CD8-positive, alpha-beta memory T cell (primary cell): ENCODE data around the gene ATG10. TPM values are rescaled to one million over a fixed set of nuclear protein-coding genes. Genes with fewer than 3 reads are reported as not detected.
A peak's percentile ranks its signal among the peaks of the same experiment; 100 is the strongest.
"Not testable (repeated sequence)": the region's sequence is repeated elsewhere in the genome, so short reads cannot be mapped to it uniquely, and the experiment has no call there.

Experiments
- CTCF ChIA-PET: fragments of 350-600 bp; sonication (Branson Sonifier 250); formaldehyde crosslinking; loops from one replicate; lab custom pipeline; 2021; ENCODE audit warnings: antibody characterized with exemption; lab: Charles Lee
- POLR2A ChIA-PET: fragments of 350-600 bp; sonication (Branson Sonifier 250); formaldehyde crosslinking; loops from one replicate; lab custom pipeline; 2021; ENCODE audit warnings: antibody characterized with exemption; lab: Charles Lee
- DNase-seq, 5 donors: peaks; one replicate each; pipeline versions ENCODE4 v3.0.0 to v3.0.0-alpha.2; 2020 to 2022; ENCODE audit warnings: mixed read lengths in 1 of 5
- H3K27ac ChIP-seq: one replicate; pipeline ENCODE4 v1.7.0; 2013; ENCODE audit warnings: low read depth, mild to moderate bottlenecking, low read length, moderate library complexity
- H3K27me3 ChIP-seq: 2 replicates; pipeline ENCODE4 v1.7.0; 2013; ENCODE audit warnings: low read length, mild to moderate bottlenecking; ENCODE audit not compliant: insufficient read depth, poor library complexity, severe bottlenecking
- H3K36me3 ChIP-seq: 2 replicates; pipeline ENCODE4 v1.7.0; 2013; ENCODE audit warnings: mild to moderate bottlenecking, low read length, moderate library complexity; ENCODE audit not compliant: insufficient read depth
- H3K4me1 ChIP-seq: 2 replicates; pipeline ENCODE4 v1.7.0; 2013; ENCODE audit warnings: mild to moderate bottlenecking, low read length, moderate library complexity; ENCODE audit not compliant: insufficient read depth
- H3K4me3 ChIP-seq: 2 replicates; pipeline ENCODE4 v1.7.0; 2013; ENCODE audit warnings: mild to moderate bottlenecking, low read length
- H3K9me3 ChIP-seq: 2 replicates; pipeline ENCODE4 v1.7.0; 2013; ENCODE audit warnings: mild to moderate bottlenecking, low read length
- H3K27ac Mint-ChIP-seq, 8 donors: one replicate each; pipeline ENCODE4 v1.8.0; 2020 to 2021; ENCODE audit warnings: mixed read lengths in 8 of 8, mild to moderate bottlenecking in 6 of 8, inconsistent platforms in 3 of 8, moderate library complexity in 3 of 8
- H3K27me3 Mint-ChIP-seq, 2 donors: one replicate each; pipeline ENCODE4 v1.8.0; 2020 to 2021; ENCODE audit warnings: mixed read lengths in 2 of 2, mild to moderate bottlenecking in 1 of 2, moderate library complexity in 1 of 2
- H3K36me3 Mint-ChIP-seq, 3 donors: one replicate each; pipeline ENCODE4 v1.8.0; 2020 to 2021; ENCODE audit warnings: mixed read lengths in 3 of 3, inconsistent platforms in 1 of 3, mild to moderate bottlenecking in 1 of 3
- H3K4me1 Mint-ChIP-seq, 3 donors: one replicate each; pipeline ENCODE4 v1.8.0; 2020 to 2021; ENCODE audit warnings: mixed read lengths in 3 of 3, inconsistent platforms in 1 of 3, mild to moderate bottlenecking in 1 of 3
- H3K4me3 Mint-ChIP-seq, 7 donors: one replicate each; pipeline ENCODE4 v1.8.0; 2020 to 2021; ENCODE audit warnings: mixed read lengths in 7 of 7, mild to moderate bottlenecking in 6 of 7, moderate library complexity in 4 of 7, inconsistent platforms in 2 of 7
- H3K9me3 Mint-ChIP-seq, 5 donors: one replicate each; pipeline ENCODE4 v1.8.0; 2020 to 2022; ENCODE audit warnings: mixed read lengths in 5 of 5, mild to moderate bottlenecking in 3 of 5, moderate library complexity in 2 of 5, inconsistent platforms in 1 of 5
- polyA plus RNA-seq: library from polyadenylated mRNA; unstranded; fragments of 300-500 nt; fragmentation: Illumina TruSeq; gene quantifications from one replicate; pipeline ENCODE4 v1.2.3, GENCODE V29; 2021
- total RNA-seq, 2 experiments: library from RNA; stranded (reverse); gene quantifications; one replicate each; pipeline ENCODE4 v1.2.3, GENCODE V29; 2021

Gene ATG10
- total and polyA plus RNA-seq, 3 experiments from 2014 or later = 8.3 to 10.3 (median 8.8) TPM

GRCh38 chr5:81948349-81948748, 23.5 kb upstream of the ATG10 start:
- Histone ChIP-seq H3K4me3 (no peak overlapping the region), H3K9me3 (no peaks in the 10 kb centered on the region), H3K27ac (no peak overlapping the region), H3K27me3 (no peaks in the 10 kb centered on the region), H3K36me3 (no peaks in the 10 kb centered on the region), H3K4me1 (no peaks in the 10 kb centered on the region)
- Mint-ChIP-seq H3K4me3 (no peak overlapping the region), H3K27me3 (no peaks in the 10 kb centered on the region), H3K4me1 (no peaks in the 10 kb centered on the region), H3K27ac (no peak overlapping the region), H3K36me3 (peaks cover 0 to 2% (median 0%) of the 10 kb centered on the region in 3 donors), H3K9me3 (peaks cover 1 to 4% (median 3%) of the 10 kb centered on the region in 5 donors)
- CTCF ChIA-PET = no interaction called here
- POLR2A ChIA-PET = no interaction called here
- no peak for DNase-seq

DNA sequence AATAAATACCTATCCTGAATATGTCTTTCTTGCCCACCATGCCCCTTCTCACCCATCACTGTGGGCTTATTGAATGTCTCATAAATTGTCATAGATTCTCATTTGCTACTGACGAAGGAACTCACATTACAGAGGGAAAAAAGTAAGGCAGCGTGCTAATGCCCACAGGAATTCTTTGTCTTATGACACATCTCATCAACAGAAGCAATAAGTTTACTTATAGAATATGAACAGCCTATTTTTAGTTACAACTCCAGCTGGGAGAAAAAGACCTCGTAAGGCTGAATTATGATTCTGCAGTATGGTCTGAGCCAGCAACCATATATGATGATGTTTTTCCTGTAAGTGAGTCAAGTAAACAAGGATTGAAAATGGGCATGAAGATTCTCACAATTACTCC, 22.4 kb upstream of the ATG10 start:
- no peaks in the 10 kb centered on the region for H3K36me3 Mint-ChIP-seq
- no peaks in the 10 kb centered on the region for H3K9me3 ChIP-seq
- H3K27me3 Mint-ChIP-seq = peaks cover 0 to 2% of the 10 kb centered on the region in 2 donors
- H3K4me3 Mint-ChIP-seq = no peak overlapping the region
- no peak overlapping the region for H3K27ac ChIP-seq
- no peak for DNase-seq
- no peaks in the 10 kb centered on the region for H3K4me1 ChIP-seq
- no peaks in the 10 kb centered on the region for H3K36me3 ChIP-seq
- H3K9me3 Mint-ChIP-seq = peaks cover 0 to 2% (median 0%) of the 10 kb centered on the region in 5 donors
- POLR2A ChIA-PET = no interaction called here
- H3K4me1 Mint-ChIP-seq = no peaks in the 10 kb centered on the region
- no peak overlapping the region for H3K27ac Mint-ChIP-seq
- no peaks in the 10 kb centered on the region for H3K27me3 ChIP-seq
- CTCF ChIA-PET = no interaction called here
- no peak overlapping the region for H3K4me3 ChIP-seq

DNA sequence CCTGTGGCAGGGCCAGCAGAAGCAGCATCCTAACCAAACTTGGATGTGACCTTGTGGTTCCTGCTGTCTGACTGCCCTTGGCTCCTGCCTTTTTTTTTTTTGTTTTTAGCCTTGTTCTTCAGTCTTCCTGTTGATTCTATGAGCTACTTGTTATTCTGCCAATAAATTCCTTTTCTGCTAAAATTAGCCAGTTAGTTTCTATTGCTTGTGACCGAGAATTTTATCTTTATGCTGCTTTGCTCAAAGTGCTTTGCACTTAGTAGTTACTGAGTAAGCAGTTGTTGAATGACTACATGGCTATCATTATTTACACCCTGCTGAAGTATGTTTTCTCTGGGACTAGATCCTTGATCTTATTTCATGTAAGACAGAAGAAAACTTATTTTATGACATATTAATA, 20.8 kb upstream of the ATG10 start:
- ChIA-PET POLR2A (no interaction called here), CTCF (no interaction called here)
- Histone ChIP-seq H3K27me3 (no peaks in the 10 kb centered on the region), H3K36me3 (no peaks in the 10 kb centered on the region), H3K27ac (no peak overlapping the region), H3K4me1 (no peaks in the 10 kb centered on the region), H3K9me3 (no peaks in the 10 kb centered on the region), H3K4me3 (no peak overlapping the region)
- Mint-ChIP-seq H3K4me1 (no peaks in the 10 kb centered on the region), H3K4me3 (no peak overlapping the region), H3K36me3 (no peaks in the 10 kb centered on the region), H3K27ac (no peak overlapping the region), H3K27me3 (peaks cover 0 to 2% of the 10 kb centered on the region in 2 donors), H3K9me3 (no peaks in the 10 kb centered on the region)
- DNase-seq = no peak

DNA sequence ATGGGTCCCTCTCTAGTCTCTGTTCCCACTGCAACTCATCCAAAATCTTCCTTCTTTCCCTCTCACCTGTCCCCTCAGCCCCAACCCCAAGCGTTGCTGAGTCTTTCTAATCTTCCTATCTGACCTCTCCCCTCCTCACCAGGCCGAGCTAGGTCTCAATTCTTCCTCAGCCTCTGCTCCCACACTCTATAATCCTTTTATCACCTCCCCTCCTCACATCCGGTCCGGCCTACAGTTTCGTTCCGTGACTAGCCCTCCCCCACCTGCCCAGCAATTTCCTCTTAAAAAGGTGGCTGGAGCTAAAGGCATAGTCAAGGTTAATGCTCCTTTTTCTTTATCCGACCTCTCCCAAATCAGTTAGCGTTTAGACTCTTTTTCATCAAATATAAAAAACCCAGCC, 17.0 kb upstream of the ATG10 start:
- H3K36me3 Mint-ChIP-seq, POLR2A ChIA-PET, H3K9me3 ChIP-seq, H3K4me1 ChIP-seq, H3K27me3 ChIP-seq, CTCF ChIA-PET, H3K4me3 Mint-ChIP-seq, H3K27me3 Mint-ChIP-seq, H3K27ac ChIP-seq, H3K36me3 ChIP-seq, H3K9me3 Mint-ChIP-seq, H3K4me1 Mint-ChIP-seq, H3K4me3 ChIP-seq, DNase-seq: not testable (repeated sequence)
- peak overlapping the region in 1 of 8 donors; percentile 38 for H3K27ac Mint-ChIP-seq

- not testable (repeated sequence) for H3K27me3 Mint-ChIP-seq, H3K4me3 ChIP-seq, H3K36me3 Mint-ChIP-seq
Observed at GRCh38 chr5:81958129-81958528, 13.7 kb upstream of the ATG10 start.

DNA sequence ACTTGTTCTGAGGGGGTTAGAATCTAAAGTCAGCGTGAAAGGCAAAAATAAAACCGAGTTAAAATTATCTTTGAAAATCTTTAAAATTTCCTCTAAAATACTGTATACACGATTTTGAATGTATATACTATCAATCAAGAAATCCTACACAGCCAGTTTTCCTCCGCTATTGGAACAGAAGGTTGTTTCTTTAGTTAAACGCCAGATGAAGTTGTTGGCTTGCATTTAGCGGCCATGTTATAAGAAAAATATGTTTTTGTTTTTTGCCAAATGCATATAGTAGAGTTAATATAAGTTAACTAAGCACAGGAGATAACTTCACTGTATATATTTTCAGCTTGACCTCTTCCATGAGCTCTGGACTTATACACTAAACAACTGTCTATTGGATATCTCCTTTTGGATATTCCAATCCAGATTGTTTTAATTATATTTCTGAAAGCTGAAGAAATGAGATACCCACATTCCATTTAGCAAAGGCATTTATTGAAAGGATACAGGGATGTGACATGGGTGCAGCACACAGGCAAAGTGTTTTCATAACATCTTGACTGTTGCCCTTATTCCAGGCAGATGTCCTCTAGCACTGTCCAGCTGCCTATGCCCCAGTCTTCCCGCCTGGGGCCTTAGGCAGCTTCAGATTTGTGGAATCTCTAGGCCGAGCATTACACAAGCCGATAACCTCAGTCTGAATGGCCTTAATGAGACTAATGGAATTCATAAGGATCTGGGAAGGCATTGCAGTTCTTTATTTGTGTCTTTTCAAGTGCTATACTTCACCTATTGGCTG, 10.0 kb upstream of the ATG10 start:
- no peaks in the 10 kb centered on the region for H3K36me3 ChIP-seq
- H3K27ac ChIP-seq = no peak overlapping the region
- peaks cover 3 to 4% of the 10 kb centered on the region in 2 donors for H3K27me3 Mint-ChIP-seq
- no peak for DNase-seq
- POLR2A ChIA-PET = no interaction called here
- no peaks in the 10 kb centered on the region for H3K9me3 Mint-ChIP-seq
- no peak overlapping the region for H3K4me3 ChIP-seq
- H3K4me1 Mint-ChIP-seq = no peaks in the 10 kb centered on the region
- peak overlapping the region in 1 of 8 donors; percentile 25 for H3K27ac Mint-ChIP-seq
- CTCF ChIA-PET = no interaction called here
- H3K4me1 ChIP-seq = no peaks in the 10 kb centered on the region
- H3K9me3 ChIP-seq = no peaks in the 10 kb centered on the region
- H3K36me3 Mint-ChIP-seq = no peaks in the 10 kb centered on the region
- no peak overlapping the region for H3K4me3 Mint-ChIP-seq
- H3K27me3 ChIP-seq = no peaks in the 10 kb centered on the region

More at GRCh38 chr5:81958129-81958528, 13.7 kb upstream of the ATG10 start:
- H3K27me3 ChIP-seq, H3K36me3 ChIP-seq, POLR2A ChIA-PET, H3K27ac ChIP-seq, DNase-seq, H3K4me3 Mint-ChIP-seq, CTCF ChIA-PET, H3K4me1 Mint-ChIP-seq, H3K27ac Mint-ChIP-seq, H3K9me3 Mint-ChIP-seq, H3K4me1 ChIP-seq, H3K9me3 ChIP-seq: not testable (repeated sequence)

DNA sequence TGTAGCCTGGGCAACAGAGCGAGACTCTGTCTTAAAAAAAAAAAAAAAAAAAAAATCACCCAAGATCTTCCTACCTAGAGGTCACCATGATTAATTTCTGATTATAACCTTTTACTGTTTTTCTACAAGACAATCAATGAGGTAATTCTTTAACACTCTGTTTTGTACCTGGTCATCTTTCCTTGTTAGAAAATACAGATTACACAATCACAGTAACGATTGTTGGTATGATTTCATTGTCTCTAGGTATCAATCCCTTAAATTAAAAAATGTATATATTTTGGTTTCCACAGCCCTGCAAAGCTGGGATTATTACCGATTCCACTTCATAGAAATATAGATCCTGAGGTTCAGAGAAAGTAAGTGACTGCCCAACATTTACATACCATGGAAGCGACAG, 8.3 kb upstream of the ATG10 start:
- POLR2A ChIA-PET = no interaction called here
- H3K4me3 Mint-ChIP-seq = no peak overlapping the region

GRCh38 chr5:81965524-81965923, 6.3 kb upstream of the ATG10 start:
- H3K27ac ChIP-seq = no peak overlapping the region
- Mint-ChIP-seq H3K27me3 (peaks cover 2 to 3% of the 10 kb centered on the region in 2 donors), H3K36me3 (no peaks in the 10 kb centered on the region), H3K4me1 (no peaks in the 10 kb centered on the region), H3K27ac (no peak overlapping the region), H3K4me3 (no peak overlapping the region), H3K9me3 (no peaks in the 10 kb centered on the region)
- DNase-seq = no peak
- H3K9me3 ChIP-seq = no peaks in the 10 kb centered on the region
- no peaks in the 10 kb centered on the region for H3K27me3 ChIP-seq
- H3K36me3 ChIP-seq = no peaks in the 10 kb centered on the region
- no peaks in the 10 kb centered on the region for H3K4me1 ChIP-seq
- CTCF ChIA-PET = no interaction called here
- POLR2A ChIA-PET = no interaction called here
- no peak overlapping the region for H3K4me3 ChIP-seq

More for the DNA sequence above, 8.3 kb upstream of the ATG10 start:
- Histone ChIP-seq H3K9me3 (no peaks in the 10 kb centered on the region), H3K27me3 (no peaks in the 10 kb centered on the region), H3K27ac (no peak overlapping the region), H3K4me1 (no peaks in the 10 kb centered on the region), H3K4me3 (no peak overlapping the region), H3K36me3 (no peaks in the 10 kb centered on the region)
- no peaks in the 10 kb centered on the region for H3K36me3 Mint-ChIP-seq
- peaks cover 3 to 4% of the 10 kb centered on the region in 2 donors for H3K27me3 Mint-ChIP-seq
- DNase-seq = no peak
- no peaks in the 10 kb centered on the region for H3K9me3 Mint-ChIP-seq
- H3K4me1 Mint-ChIP-seq = no peaks in the 10 kb centered on the region
- no peak overlapping the region for H3K27ac Mint-ChIP-seq
- CTCF ChIA-PET = no interaction called here
